OCI-LY7 (cell line): Measurements from ENCODE around the gene SLIT3. TPM values are rescaled to one million over a fixed set of nuclear protein-coding genes. Genes with fewer than 3 reads are reported as not detected.

Experiments used
- BruUV-seq: library from RNA; stranded (reverse); fragments of 400-500 nt; replicated peaks from 2 replicates; lab custom pipeline; 2021; lab: Mats Ljungman, UMichigan
- CTCF ChIA-PET: fragments of 300-600 bp; sonication (Branson Sonifier 250); formaldehyde crosslinking; loops from one replicate; lab custom pipeline; 2022; ENCODE audit warnings: antibody characterized with exemption; ENCODE audit not compliant: unreplicated experiment; lab: Charles Lee
- POLR2A ChIA-PET: fragments of 300-600 bp; sonication (Branson Sonifier 250); formaldehyde crosslinking; loops from one replicate; lab custom pipeline; 2022; ENCODE audit warnings: antibody characterized with exemption; lab: Charles Lee
- DNase-seq: peaks from one replicate; pipeline ENCODE4 v3.0.0-alpha.2; 2015; ENCODE audit warnings: low spot score
- H2AFZ ChIP-seq: fragments of 200-600 bp; sonication (generic), shearing (Covaris generic); 2 replicates; pipeline ENCODE4 v1.6.1; 2014; ENCODE audit warnings: mild to moderate bottlenecking, antibody characterized with exemption, low read length, moderate library complexity
- H3K27ac ChIP-seq: fragments of 200-600 bp; sonication (generic); 2 replicates; pipeline ENCODE4 v1.5.1; 2014; ENCODE audit warnings: mixed run types, low read depth, mild to moderate bottlenecking, moderate library complexity, low read length, inconsistent platforms; ENCODE audit not compliant: poor library complexity, severe bottlenecking
- H3K36me3 ChIP-seq: fragments of 200-600 bp; sonication (generic); 2 replicates; pipeline ENCODE4 v1.6.1; 2014; ENCODE audit warnings: mild to moderate bottlenecking, antibody characterized with exemption, low read length, moderate library complexity, mixed read lengths; ENCODE audit not compliant: insufficient read depth
- H3K4me1 ChIP-seq: fragments of 200-600 bp; sonication (generic); 2 replicates; pipeline ENCODE4 v1.5.1; 2014; ENCODE audit warnings: mild to moderate bottlenecking, low read length; ENCODE audit not compliant: insufficient read depth, poor library complexity, severe bottlenecking
- H3K4me2 ChIP-seq: fragments of 200-600 bp; sonication (generic); 2 replicates; pipeline ENCODE4 v1.6.1; 2014; ENCODE audit warnings: mild to moderate bottlenecking, low read length
- H3K4me3 ChIP-seq: fragments of 200-600 bp; sonication (generic); 2 replicates; pipeline ENCODE4 v1.5.1; 2014; ENCODE audit warnings: mild to moderate bottlenecking, low read depth, low read length; ENCODE audit not compliant: poor library complexity, severe bottlenecking
- H3K79me2 ChIP-seq: fragments of 200-600 bp; sonication (generic); 2 replicates; pipeline ENCODE4 v1.6.1; 2016; ENCODE audit warnings: low read depth, mild to moderate bottlenecking, low read length, moderate library complexity, mixed read lengths; ENCODE audit not compliant: insufficient read depth
- H3K9me2 ChIP-seq: fragments of 200-600 bp; sonication (generic); 2 replicates; pipeline ENCODE4 v1.6.1; 2016; ENCODE audit warnings: mild to moderate bottlenecking, low read length, mixed read lengths; ENCODE audit not compliant: insufficient read depth
- H3K9me3 ChIP-seq: fragments of 200-600 bp; sonication (generic); 2 replicates; pipeline ENCODE4 v1.6.1; 2014; ENCODE audit warnings: mild to moderate bottlenecking, mixed run types, low read length, mixed read lengths
- H4K20me1 ChIP-seq: fragments of 200-600 bp; sonication (generic); 2 replicates; pipeline ENCODE4 v1.6.1; 2014; ENCODE audit warnings: mild to moderate bottlenecking, antibody characterized with exemption, low read length, moderate library complexity, mixed read lengths; ENCODE audit not compliant: insufficient read depth
- CTCF ChIP-seq: fragments of 200-600 bp; sonication (generic); conservative IDR thresholded peaks from 2 replicates; pipeline ENCODE4 v1.5.1; 2014; ENCODE audit warnings: mild to moderate bottlenecking, antibody characterized with exemption, low read length, moderate library complexity, mixed read lengths
- EZH2phosphoT487 ChIP-seq: fragments of 200-600 bp; sonication (generic); IDR thresholded peaks from 2 replicates; pipeline ENCODE4 v1.6.1; 2018; ENCODE audit warnings: low read depth, borderline replicate concordance, mild to moderate bottlenecking, mixed run types, antibody characterized with exemption, low read length, moderate library complexity, mixed read lengths
- intact Hi-C: fragments of 100-400 bp; cut with micrococcal nuclease; formaldehyde crosslinking; loops from one replicate; pipeline ENCODE4 v1.10.0; 2022; ENCODE audit not compliant: unreplicated experiment
- total RNA-seq, 2 experiments: library from RNA; depleted of rRNA in 1 of 2; stranded (reverse); fragments of >200 nt in 1 of 2; shearing (Covaris generic) in 1 of 2; gene quantifications; 2 replicates each; pipeline ENCODE4 v1.2.3, GENCODE V29; 2014 to 2022

The SLIT3 gene
- total RNA-seq, 2 experiments from 2014 or later: not detected

GRCh38 chr5:169020102-169020501, 280.8 kb downstream of the SLIT3 start:
- H3K4me1 ChIP-seq: no peaks in the 10 kb centered on the region

GRCh38 chr5:169018925-169019324, 282.0 kb downstream of the SLIT3 start:
- DNase-seq: no peak
- CTCF ChIA-PET: no interaction called here
- no TSS peak for BruUV-seq

More at GRCh38 chr5:169020102-169020501, 280.8 kb downstream of the SLIT3 start:
- no peak for DNase-seq
- ChIA-PET CTCF (no interaction called here), POLR2A (no interaction called here)
- intact Hi-C loops: no loop called here
- H3K79me2 ChIP-seq: no peaks in the 10 kb centered on the region
- no peaks in the 10 kb centered on the region for H3K36me3 ChIP-seq
- no peak overlapping the region for H3K4me2 ChIP-seq
- TF ChIP-seq CTCF (no peak), EZH2phosphoT487 (no peak)
- H3K27ac ChIP-seq: no peak overlapping the region
- H2AFZ ChIP-seq: no peak overlapping the region
- no peaks in the 10 kb centered on the region for H4K20me1 ChIP-seq
- H3K4me3 ChIP-seq: no peak overlapping the region
- no peaks in the 10 kb centered on the region for H3K9me2 ChIP-seq
- no TSS peak for BruUV-seq
- H3K9me3 ChIP-seq: no peaks in the 10 kb centered on the region

More at GRCh38 chr5:169018925-169019324, 282.0 kb downstream of the SLIT3 start:
- no peak overlapping the region for H3K4me2 ChIP-seq
- H3K27ac ChIP-seq: no peak overlapping the region
- no peaks in the 10 kb centered on the region for H3K36me3 ChIP-seq
- no peaks in the 10 kb centered on the region for H3K79me2 ChIP-seq
- POLR2A ChIA-PET: no interaction called here
- H3K9me2 ChIP-seq: no peaks in the 10 kb centered on the region
- TF ChIP-seq CTCF (no peak), EZH2phosphoT487 (no peak)
- intact Hi-C loops: no loop called here
- H4K20me1 ChIP-seq: no peaks in the 10 kb centered on the region
- H3K9me3 ChIP-seq: no peaks in the 10 kb centered on the region
- no peaks in the 10 kb centered on the region for H3K4me1 ChIP-seq
- H3K4me3 ChIP-seq: no peak overlapping the region
- no peak overlapping the region for H2AFZ ChIP-seq
